GM21737 (cell line): Measurements from ENCODE around the gene EPHB1.

Experiments used
- ATAC-seq: cut with Tn5 transposase; IDR thresholded peaks from one replicate; pipeline ENCODE4 v1.9.1; 2021; ENCODE audit warnings: mild to moderate bottlenecking, moderate library complexity; ENCODE audit not compliant: unreplicated experiment

Gene EPHB1

DNA sequence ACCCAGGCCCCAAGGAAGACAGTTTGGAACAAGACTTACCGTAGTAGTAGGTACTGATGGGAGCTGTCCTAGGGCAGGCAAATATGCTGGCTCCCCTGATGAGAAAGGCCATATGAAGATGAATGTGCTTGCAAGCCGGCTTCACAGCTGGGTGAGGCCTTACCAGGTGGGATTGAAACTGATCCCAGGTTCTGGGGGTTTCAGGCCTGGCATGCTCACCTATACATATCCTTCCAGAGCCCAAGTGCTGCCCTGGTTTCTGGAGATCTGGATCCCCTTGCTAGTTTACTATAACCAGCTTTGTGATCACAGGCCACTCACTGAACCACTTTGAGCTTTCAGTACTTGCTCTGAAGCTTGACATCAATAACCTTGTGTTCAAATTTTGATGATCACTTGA is 274.3 kb downstream of the EPHB1 start:
- no peak for ATAC-seq

DNA sequence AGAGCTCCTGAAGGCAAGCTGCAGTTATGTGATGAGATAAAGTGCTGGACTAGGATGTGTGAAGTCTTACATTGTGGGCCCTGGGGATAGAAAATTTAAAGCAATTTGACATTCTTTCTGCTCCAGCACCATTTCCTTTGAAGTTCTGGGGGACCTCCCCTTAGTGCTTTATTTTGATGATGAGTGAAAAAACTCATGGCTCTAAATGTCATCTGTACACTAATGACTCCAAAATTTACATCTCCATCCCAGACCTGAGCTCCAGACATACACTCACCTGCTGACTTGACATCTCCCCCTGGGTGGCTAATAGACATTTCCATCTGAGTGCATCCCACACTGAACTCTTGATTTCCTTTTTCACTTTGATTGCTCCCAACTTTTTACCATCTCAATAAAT is 276.4 kb downstream of the EPHB1 start:
- ATAC-seq: no peak

DNA sequence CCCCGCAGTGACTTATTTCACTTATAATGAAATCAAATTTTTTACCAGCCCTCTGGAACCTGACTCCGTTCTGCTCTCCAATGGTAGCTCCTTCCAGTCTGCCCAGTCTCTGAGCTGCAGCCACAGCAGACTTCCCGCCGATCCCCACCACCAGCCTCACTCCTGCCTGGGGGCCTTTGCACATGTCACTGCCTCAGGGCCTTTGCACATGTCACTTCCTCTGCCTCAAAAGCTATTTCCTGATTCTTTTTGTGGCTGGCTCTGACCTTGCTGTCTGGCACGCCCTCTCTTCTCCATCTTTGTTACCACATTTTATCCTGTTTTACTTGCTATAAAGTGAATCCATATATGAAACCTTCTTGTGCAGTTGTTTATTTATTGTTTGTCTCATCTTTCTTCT is 277.4 kb downstream of the EPHB1 start:
- no peak for ATAC-seq

DNA sequence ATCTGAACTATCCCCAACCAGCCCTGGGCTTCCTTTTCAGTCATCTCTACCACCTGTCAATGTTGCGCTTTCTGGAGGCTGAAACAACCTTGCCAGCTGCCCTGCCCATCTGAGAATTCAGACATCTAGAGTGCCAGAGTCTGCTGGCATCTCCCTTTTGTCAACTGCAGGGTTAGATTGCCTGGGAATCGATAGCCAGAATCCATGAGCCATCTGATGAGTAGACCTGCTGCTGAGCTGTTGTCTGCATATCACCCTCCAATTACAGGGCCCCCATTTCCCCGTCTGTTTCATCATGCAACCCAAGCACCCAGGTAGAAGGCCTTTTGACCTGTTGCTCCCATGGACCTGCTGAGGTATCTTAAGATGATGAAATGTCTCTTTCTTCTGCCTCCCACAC is 280.1 kb downstream of the EPHB1 start:
- no peak for ATAC-seq

DNA sequence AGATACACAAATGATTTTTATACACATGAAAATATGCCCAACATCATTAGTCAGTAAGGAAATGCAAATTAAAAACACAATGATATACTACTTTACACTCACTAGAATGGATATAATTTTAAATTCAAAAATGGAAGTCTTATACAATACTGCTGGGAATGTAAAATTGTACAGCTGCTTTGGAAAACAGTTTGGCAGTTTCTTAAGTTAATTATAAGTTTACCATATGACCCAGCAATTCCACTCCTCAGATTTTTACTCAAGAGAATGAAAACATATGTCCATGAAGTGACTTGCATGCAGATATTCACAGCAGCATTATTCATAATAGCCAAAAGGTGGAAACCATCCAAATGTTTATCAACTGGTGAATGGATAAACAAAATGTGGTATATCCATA is 281.3 kb downstream of the EPHB1 start:
- ATAC-seq: no peak

DNA sequence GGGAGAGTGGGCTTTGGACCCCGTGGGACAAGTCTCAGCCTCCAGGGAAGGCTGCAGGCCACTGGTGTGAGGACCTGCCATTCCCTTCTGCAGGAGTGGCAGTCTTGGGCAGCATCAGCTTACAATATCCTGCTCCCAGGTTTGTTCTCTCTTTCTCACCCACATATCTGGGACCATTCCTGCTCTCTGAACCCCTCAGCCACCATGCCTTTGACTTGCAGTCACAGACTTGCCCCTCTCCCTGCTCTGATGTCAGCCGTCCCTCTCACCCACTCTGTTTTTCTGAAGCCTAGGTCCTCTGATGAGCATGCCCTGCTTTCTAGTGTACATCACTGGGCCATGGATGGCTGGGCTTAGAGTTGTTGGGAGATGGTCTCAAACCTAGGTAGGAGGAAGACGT is 282.1 kb downstream of the EPHB1 start:
- ATAC-seq: no peak

DNA sequence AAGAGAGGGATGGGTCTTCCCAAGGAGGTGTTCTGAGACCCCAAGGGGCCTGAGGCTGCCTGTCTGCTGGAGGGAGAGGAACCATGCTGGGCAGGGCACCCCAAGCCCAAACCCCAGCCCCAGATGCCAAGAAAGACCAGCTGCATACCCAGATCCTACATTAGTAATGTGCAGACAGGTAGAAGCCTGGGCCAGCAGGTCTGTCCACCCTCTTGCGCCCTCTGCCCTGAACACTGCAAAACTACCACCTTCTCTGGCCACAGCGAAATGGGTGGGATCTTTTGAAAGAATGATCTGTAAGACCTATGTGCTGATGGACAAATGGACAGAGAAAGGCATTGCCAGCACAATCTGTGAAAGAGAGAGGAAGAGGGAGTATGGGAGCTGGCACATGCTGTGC is 283.2 kb downstream of the EPHB1 start:
- no peak for ATAC-seq

DNA sequence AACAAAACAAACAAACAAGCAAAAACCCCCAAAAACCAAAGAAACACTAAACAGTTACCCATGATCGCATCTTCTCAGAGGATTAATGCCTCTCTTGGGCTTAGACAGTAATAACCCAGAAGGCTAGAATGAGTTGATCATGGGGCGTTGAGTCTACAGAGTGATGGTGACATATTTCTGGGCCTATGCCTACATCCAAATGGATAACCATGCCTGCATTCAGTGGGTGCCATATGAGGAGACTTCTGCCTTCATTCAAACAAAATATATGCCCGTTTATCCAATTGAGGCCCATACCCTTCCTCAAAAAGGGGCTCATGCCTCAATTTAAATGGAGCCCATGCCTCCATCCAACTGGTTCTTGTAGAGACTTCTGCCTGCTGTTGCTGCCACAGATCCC is 284.0 kb downstream of the EPHB1 start:
- ATAC-seq: no peak

DNA sequence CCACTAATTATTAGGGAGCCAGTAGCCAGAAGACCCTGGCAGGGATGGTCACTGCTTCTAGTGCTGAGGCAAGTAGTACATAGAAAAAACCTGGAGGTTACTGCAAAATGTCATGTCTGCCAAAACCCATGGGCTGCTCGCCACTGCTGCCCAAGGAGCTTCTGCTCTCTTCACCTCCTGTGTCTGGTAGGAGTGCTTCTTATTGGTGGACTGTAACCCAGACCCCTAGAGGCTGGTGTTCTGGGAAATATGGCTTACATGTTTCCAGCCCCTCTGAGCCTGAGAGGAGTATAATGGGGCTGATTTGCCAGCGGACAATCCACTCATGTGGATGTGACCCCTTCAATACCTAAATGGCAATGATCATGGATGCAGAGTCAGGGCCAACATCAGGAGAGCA is 286.4 kb downstream of the EPHB1 start:
- no peak for ATAC-seq

DNA sequence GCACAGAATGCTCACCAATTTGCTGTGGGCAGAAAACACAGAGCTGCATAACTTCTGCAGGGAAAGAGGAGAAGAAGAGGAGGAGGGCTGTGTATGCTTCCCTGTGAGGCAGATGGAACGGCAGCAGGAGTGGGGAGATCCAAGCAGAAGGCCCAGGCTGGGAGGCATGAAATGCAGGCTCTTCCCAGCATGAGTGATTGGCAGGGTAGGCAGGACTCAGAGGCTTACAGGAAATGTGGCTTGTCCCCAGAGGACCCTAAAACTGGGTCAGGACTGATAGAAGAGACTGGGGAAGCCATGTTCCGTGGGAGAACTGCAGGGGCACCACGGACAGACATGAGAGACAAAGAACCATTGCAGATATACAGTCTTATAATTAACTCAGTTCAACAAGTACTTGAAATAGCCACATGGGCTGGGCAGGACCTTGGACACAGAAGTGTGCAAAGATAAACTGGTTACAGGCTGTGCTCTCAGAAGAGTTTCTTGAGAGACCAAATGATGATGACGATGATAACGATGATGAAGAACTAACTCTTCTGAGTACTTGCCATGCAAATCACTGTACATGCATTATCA is 286.9 kb downstream of the EPHB1 start:
- ATAC-seq: no peak

DNA sequence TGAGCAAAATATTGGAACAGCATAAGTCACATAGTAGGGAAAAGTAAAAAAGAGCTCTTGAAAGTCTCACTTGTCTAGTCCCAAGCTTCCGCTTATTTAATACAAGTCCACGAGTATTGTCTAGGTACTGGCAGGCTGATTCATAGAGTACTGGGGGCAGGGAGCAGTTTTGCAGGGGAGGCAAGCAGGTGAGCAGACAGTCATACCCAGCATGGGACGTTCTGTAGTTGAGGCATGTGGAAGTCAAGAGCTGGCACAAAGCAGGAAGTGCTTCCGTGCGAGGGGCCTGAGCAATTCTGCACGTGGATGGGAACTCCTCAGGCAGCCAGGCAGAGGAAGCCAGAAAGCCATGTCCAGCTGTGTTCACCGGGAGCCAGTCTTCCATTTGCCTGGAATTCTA is 287.6 kb downstream of the EPHB1 start:
- no peak for ATAC-seq

DNA sequence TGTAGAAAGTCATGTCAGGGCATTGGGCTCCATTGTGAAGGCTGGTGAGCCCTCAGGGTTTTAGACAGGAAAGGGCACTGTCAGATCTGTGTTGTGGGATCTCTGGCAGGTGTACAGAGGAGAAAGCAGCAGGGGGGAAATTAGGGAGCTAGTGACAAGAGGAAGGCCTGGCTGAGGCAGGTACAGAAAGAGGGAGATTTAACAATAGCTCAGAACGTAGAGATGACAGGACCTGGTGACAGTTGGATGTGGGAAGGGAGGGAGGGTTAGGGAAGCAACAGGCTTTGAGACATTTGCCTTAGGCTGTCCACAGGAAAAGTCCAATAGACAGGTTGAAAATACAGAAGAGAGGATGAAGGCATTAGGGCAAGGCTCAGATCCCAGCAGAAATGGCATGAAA is 288.1 kb downstream of the EPHB1 start:
- no peak for ATAC-seq

DNA sequence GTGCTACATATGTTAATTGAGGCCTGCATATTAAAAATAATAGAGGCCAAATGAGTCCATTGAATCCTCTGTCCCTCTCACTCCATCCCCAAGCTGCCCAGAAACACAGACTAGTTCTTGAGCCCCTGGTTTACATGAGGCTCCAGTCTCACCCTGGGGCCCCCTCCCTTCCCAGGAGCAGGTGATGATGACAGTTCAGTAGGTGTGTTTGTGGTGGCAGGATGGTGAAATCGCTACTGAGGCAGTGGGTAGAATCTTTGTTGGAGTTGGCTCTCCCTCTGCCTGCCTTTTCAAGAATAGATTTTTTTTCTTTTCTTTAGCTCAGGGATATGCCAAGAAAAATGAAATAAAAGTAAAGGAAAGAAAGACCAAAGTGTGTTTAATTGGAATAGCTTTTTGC is 288.7 kb downstream of the EPHB1 start:
- ATAC-seq: no peak

DNA sequence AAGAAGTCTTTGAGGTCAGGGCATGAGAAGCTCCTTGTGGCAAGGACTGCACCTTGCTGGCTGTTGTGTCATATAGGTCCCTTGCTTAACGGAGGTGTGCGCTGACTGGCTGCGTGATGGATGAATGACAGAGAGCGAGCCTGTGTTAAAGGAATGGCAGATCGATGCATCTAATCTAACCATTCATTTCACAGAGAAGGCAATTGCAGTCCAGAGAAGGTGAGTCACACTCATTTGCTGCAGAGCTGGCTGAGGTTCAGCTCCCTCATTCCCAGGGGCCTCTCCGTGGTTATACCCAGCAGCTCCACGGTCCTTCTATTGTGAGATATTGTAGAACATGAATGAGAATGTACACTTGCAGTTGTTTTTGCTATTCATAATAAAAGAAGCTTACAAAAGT is 289.3 kb downstream of the EPHB1 start:
- ATAC-seq: no peak

DNA sequence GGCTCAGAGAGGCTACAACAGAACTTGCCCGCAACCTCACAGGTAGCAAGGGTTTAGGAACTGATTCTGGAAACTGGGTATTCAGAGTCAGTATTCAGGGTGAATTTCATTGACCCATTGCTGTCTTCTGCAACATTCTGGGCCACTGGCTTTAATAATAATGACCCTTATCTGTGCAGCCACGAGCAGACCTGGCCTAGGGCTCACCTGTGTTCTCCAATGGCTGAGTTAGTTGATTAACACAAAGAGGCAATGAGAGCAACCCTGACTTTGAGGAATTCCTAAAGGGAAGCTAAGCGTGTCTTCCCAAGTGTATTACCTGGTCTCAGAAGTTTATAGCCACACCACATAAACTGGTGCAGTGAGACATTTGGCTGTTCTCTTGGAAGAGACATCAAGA is 289.9 kb downstream of the EPHB1 start:
- no peak for ATAC-seq

DNA sequence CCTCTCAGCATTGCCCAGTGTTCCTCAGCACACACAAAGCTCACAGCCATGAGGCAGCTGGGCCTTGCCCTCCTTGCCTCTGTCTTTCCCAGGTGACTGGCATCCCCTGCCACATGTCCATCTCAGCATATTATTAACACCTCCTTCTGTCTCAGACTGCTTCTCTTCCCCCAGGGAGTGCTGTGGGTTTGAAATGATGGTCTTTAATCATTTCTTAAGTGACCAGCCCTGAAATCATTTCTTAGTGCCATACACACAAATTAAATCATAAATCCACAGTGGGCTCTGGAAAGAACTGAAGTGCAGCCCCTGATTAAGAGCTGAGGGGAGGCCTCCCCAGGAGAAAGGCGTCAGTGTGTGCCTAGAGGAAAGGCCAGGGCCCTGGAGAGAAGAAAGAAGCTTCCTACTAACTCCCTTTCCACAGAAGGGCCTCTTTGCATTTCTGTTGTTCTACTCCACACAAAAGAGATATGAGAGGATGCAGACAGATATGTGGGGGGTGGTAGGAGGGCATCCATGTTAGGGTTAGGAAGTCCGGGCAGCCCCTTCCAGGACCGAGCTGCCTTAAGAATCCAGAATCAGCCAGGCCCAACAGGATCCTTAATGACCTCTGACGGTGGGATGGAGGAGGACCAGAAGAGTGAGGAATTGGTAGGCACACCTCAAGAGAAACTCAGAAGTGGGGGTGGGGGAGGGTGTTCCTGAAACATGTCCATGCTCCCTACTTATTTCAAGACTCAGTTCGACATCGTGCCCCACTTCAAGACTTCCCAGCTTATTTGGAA is 290.8 kb downstream of the EPHB1 start:
- no peak for ATAC-seq

DNA sequence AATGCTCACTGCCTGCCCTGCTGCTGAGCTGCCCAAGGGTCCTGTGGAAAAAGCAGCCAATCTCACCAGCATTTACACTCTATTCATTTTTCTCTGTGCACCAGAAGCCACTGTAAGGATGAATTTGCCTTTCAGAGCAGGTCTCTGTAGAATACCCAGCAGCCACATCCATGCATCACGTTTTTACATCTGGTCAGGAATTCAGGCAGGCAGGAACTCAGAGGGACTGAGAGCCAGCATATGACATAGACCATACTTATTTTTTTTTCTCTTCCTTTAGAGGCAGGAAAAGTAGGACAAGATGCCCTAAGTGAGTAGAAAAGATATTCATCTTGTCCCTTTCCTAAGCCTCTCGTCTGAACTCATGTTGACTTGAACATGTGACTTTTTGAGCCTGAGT is 292.7 kb downstream of the EPHB1 start:
- no peak for ATAC-seq

DNA sequence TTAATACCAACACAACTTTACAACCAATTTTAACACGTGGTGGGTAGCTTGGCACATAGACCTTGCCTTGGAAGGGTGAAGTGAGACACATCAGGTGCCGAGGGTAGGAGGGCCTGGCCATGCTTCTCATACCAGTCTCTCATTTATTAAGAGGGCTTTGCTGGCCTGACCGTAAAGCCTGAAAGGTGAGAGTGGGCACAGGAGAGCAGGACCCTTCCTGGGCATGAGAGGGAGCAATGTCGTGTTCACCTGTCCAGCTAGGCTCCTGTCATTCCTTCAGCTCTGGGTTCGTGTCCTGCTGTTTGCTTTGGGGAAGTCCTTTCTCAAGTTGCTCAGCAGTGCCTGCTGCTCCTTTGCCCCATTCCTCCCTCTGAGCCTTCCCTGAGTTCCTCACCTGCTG is 294.4 kb downstream of the EPHB1 start:
- ATAC-seq: no peak

DNA sequence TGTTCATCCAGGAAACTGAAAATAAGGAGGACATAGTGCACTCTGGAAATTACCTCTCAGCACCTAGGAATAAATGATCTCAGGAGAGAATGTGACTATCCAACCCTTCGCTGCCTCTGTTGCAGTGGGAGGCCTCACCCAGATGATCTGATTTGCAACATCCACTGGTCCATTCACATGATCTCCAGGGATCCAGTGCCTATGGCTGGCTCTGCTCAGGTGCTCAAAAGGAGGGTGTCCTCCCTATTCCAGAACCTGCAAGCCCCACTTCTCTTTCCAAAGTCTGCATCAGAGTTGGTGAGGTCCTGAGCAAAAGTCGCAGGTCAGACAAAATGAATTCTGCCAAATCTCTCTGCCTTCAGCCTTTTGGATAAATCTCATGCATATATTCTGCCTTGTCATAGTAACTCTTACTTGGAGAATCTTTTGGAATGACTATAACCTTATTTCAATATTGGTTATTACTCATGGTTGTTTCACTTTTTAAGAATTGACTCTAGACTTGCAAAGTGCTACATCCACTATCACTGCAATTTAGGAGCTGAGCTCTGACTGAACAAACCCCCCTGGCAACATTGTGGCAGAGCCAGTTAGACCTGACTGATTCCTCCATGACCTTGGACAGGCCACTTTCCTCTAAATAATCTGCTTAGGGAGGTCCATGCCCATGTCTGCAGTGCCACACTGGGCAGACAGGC is 295.1 kb downstream of the EPHB1 start:
- no peak for ATAC-seq

DNA sequence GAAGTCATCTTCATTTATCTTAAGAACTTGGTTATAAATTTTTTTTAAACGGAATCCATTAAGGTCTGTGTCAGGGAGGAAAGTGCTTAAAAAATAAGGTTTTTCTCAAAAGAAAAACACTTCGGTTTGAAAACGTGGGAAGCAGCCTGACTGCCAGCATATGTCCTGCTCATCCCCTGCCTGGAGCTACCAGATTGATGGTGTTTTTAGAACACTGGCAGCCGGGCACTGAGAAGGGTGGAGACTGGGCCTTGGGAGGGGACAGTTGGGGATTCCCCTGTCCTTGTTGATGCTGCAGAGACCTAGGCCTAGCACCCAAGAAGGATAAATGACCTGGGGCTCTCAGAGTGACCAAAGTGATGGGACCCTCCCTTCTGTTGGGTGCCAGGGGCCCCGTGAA is 296.9 kb downstream of the EPHB1 start:
- no peak for ATAC-seq

DNA sequence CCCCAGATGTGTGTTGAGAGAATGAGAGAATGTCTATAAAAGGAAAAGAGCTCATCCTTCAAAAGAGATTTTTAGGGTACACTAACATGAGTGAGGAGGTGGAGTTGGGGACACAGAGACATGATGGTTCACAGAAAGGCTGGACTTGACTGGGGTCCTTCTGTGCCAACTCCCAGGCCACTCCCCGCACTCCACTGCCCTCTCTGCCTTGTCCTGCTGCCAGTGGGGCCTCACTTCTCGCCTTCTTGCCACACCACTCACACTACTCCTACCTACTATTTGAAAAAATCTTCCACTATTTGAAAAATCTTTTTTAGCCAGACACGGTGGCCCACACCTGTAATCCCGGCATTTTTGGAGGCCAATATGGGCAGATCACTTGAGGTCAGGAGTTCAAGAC is 298.1 kb downstream of the EPHB1 start:
- no peak for ATAC-seq

DNA sequence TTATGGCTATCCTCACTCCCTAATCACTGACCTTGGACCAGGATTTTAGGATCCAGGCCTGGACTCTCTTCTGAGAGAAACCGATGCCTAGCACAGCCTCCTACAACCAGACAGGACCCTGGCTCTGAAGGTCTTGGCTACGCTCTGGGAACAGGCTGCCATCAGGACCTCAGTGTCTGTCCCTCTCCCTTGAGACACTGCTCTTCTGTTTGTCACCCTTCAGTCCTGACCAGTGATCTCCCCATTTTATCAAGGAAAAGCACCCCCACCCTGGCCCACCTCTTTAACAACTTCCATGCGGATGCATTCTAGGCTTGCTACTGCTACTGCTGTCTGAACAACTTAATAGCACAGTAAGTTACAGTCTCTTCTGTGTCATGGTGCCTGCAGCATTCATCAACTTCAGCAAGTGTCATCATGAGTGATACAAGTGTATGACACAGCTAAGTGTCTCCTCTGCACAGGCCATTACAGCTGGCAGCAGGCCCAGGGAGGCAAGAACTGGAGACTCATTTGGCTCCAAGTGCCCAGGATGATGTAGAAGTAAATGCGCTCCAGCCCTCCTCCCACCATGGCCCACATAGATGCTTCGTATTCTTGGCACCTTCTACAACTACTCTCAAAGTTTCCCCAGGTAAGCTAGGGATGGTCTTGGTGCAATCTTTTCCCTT is 302.4 kb downstream of the EPHB1 start:
- ATAC-seq: no peak
